HG03159 (cell line): Measurements from ENCODE around the gene HTR2C.

ENCODE experiments used
- ATAC-seq: cut with Tn5 transposase; IDR thresholded peaks from one replicate; pipeline ENCODE4 v1.9.1; 2021; ENCODE audit warnings: mild to moderate bottlenecking, moderate library complexity; ENCODE audit not compliant: unreplicated experiment

HTR2C gene

GRCh38 chrX:114952696-114953095 lies 368.8 kb downstream of the HTR2C start:
- no peak for ATAC-seq
